K562 (cell line): ENCODE measurements around the gene SLC7A1. TPM values are rescaled to one million over a fixed set of nuclear protein-coding genes. Genes with fewer than 3 reads are reported as not detected.
A peak's percentile ranks its signal among the peaks of the same experiment; 100 is the strongest.

Experiments
- AFF1 ChIP-seq, 2 experiments: fragments of 450-650 bp; IDR thresholded peaks; 2 replicates each; pipeline ENCODE4 v1.6.1; 2018; ENCODE audit warnings: mild to moderate bottlenecking in 2 of 2, low read depth in 1 of 2; ENCODE audit not compliant: partially characterized antibody in 2 of 2
- CBFA2T2 ChIP-seq: fragments of 450-650 bp; conservative IDR thresholded peaks from 2 replicates; pipeline ENCODE4 v1.6.1; 2017; ENCODE audit warnings: mild to moderate bottlenecking
- CBX2 ChIP-seq: fragments of 200-600 bp; sonication (generic); IDR thresholded peaks from one replicate; pipeline ENCODE4 v1.6.1; 2012; ENCODE audit warnings: mild to moderate bottlenecking, low read length, inconsistent platforms; ENCODE audit not compliant: insufficient read depth, poor library complexity, severe bottlenecking
- CREB3L1 ChIP-seq: fragments of 450-650 bp; IDR thresholded peaks from 2 replicates; pipeline ENCODE4 v1.6.1; 2014; ENCODE audit warnings: low read depth, mild to moderate bottlenecking, moderate library complexity, borderline replicate concordance
- ESRRB ChIP-seq: fragments of 250-450 bp; sonication (Bioruptor Pico); IDR thresholded peaks from 2 replicates; pipeline ENCODE4 v1.5.0; 2020; ENCODE audit warnings: mild to moderate bottlenecking, moderate library complexity, borderline replicate concordance
- ILF3 ChIP-seq: fragments of 450-650 bp; IDR thresholded peaks from 2 replicates; pipeline ENCODE4 v1.6.1; 2018; ENCODE audit warnings: antibody characterized with exemption, mild to moderate bottlenecking, moderate library complexity, borderline replicate concordance
- RB1 ChIP-seq: fragments of 450-650 bp; IDR thresholded peaks from 2 replicates; pipeline ENCODE4 v1.6.1; 2017; ENCODE audit warnings: low read depth, mild to moderate bottlenecking
- RBM39 ChIP-seq: fragments of 200-400 bp; formaldehyde crosslinking; optimal IDR thresholded peaks from 2 replicates; pipeline ENCODE3; 2018; ENCODE audit warnings: low read depth, low read length
- SREBF2 ChIP-seq: sonication (generic); formaldehyde crosslinking; IDR thresholded peaks from 2 replicates; pipeline ENCODE4 v1.4.0; 2020; ENCODE audit warnings: mild to moderate bottlenecking, missing genetic modification reagents
- TBP ChIP-seq: optimal IDR thresholded peaks from 2 replicates; pipeline ENCODE3; 2011; ENCODE audit warnings: low read depth, low read length, improper control_type of control experiment
- ZKSCAN1 ChIP-seq: fragments of 150-350 bp; IDR thresholded peaks from 2 replicates; pipeline ENCODE4 v1.6.1; 2016; ENCODE audit warnings: low read depth, low read length
- ZNF184 ChIP-seq: sonication (generic); formaldehyde crosslinking; IDR thresholded peaks from 2 replicates; pipeline ENCODE4 v1.5.0; 2020; ENCODE audit warnings: missing genetic modification reagents
- polyA plus RNA-seq, 8 experiments: library from polyadenylated mRNA; depleted of rRNA in 4 of 8; stranded (reverse) in 5 of 8; unstranded in 3 of 8; fragments of >200 nt; fragmentation: Nextera tagmentation in 2 of 8; fragmentation: Illumina TruSeq in 1 of 8; extraction: Ambion mirVana in 2 of 8; extraction: Trizol in 1 of 8; gene quantifications; 2 replicates each; pipeline versions ENCODE4 v1.2.1 to v1.2.3, GENCODE V29; 2011 to 2014; ENCODE audit warnings: inconsistent platforms in 1 of 8, missing spikeins in 1 of 8
- total RNA-seq, 7 experiments: library from RNA; depleted of rRNA in 6 of 7; stranded (reverse); fragments of >200 nt in 6 of 7; fragmentation: Illumina TruSeq in 2 of 7; extraction: Trizol in 2 of 7; gene quantifications; 2 replicates each; pipeline versions ENCODE4 v1.2.1 to v1.2.3, GENCODE V29; 2011 to 2021; ENCODE audit warnings: low replicate concordance in 1 of 7
- TF ChIP-seq, protein P1 (sequence below), 2 experiments: fragments of 450-650 bp in 1 of 2; sonication (generic) in 1 of 2; formaldehyde crosslinking; conservative IDR thresholded peaks; 2 replicates each; pipeline versions ENCODE4 v1.4.0 to v1.8.1; 2020 to 2022; ENCODE audit warnings: mild to moderate bottlenecking in 1 of 2, missing genetic modification reagents in 1 of 2
- TF ChIP-seq, protein P2 (sequence below): IDR thresholded peaks from 2 replicates; pipeline ENCODE4 v1.6.1; 2011; ENCODE audit not compliant: insufficient read length; ENCODE audit errors: extremely low read depth

Gene SLC7A1
- total and polyA plus RNA-seq, 9 of the 15 experiments (the other 6 are each of a cell fraction or from before 2014, with no cell fraction given), result 3.3 to 69.7 (median 10.8) TPM

GRCh38 chr13:29508130-29508875, 87.2 kb downstream of the SLC7A1 start (continued):
- TF ChIP-seq AFF1 (IDR thresholded peaks at IDR 0.05; ENCODE audit: low read depth in 1 of 2, partially characterized antibody in 2 of 2) (no peak), RBM39 (no peak), ILF3 (no peak), SREBF2 (CRISPR knock-in tag) (no peak), CBFA2T2 (0 out of 2 replicates have a peak, but pooled peaks have one; percentile 10), ZKSCAN1 (no peak), CBX2 (no peak), ESRRB (no peak), CREB3L1 (no peak), RB1 (no peak), ZNF184 (no peak), TBP (no peak)
- TF ChIP-seq, protein P1, sequence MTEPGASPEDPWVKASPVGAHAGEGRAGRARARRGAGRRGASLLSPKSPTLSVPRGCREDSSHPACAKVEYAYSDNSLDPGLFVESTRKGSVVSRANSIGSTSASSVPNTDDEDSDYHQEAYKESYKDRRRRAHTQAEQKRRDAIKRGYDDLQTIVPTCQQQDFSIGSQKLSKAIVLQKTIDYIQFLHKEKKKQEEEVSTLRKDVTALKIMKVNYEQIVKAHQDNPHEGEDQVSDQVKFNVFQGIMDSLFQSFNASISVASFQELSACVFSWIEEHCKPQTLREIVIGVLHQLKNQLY (CRISPR knock-in tag; conservative IDR thresholded peaks at IDR 0.05), result no peak
- TF ChIP-seq, protein P2, sequence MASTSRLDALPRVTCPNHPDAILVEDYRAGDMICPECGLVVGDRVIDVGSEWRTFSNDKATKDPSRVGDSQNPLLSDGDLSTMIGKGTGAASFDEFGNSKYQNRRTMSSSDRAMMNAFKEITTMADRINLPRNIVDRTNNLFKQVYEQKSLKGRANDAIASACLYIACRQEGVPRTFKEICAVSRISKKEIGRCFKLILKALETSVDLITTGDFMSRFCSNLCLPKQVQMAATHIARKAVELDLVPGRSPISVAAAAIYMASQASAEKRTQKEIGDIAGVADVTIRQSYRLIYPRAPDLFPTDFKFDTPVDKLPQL, result no peak
